Skeletal muscle satellite cell (primary cell): ENCODE data around the gene PTPRH.
"Not testable (repeated sequence)": the region's sequence is repeated elsewhere in the genome, so short reads cannot be mapped to it uniquely, and the experiment has no call there.

Experiments
- H3K27me3 ChIP-seq: 2 replicates; pipeline ENCODE4 v1.7.0; 2013; ENCODE audit warnings: low read length; ENCODE audit not compliant: control insufficient read depth, insufficient read depth
- H3K36me3 ChIP-seq: 2 replicates; pipeline ENCODE4 v1.7.0; 2013; ENCODE audit warnings: mild to moderate bottlenecking, control low read depth, low read length; ENCODE audit not compliant: insufficient read depth
- H3K4me1 ChIP-seq: 2 replicates; pipeline ENCODE4 v1.7.0; 2013; ENCODE audit warnings: low read length; ENCODE audit not compliant: control insufficient read depth, insufficient read depth
- H3K4me2 ChIP-seq: 2 replicates; pipeline ENCODE4 v1.7.0; 2013; ENCODE audit warnings: mild to moderate bottlenecking, low read length
- H3K4me3 ChIP-seq: 2 replicates; pipeline ENCODE4 v1.7.0; 2013; ENCODE audit warnings: low read length
- H3K9ac ChIP-seq: 2 replicates; pipeline ENCODE4 v1.7.0; 2013; ENCODE audit warnings: mild to moderate bottlenecking, low read depth, low read length, moderate library complexity
- H3K9me3 ChIP-seq: replicated peaks from 2 replicates; pipeline ENCODE4 v1.7.0; 2013; ENCODE audit warnings: mild to moderate bottlenecking, control low read depth, low read length

PTPRH gene

DNA sequence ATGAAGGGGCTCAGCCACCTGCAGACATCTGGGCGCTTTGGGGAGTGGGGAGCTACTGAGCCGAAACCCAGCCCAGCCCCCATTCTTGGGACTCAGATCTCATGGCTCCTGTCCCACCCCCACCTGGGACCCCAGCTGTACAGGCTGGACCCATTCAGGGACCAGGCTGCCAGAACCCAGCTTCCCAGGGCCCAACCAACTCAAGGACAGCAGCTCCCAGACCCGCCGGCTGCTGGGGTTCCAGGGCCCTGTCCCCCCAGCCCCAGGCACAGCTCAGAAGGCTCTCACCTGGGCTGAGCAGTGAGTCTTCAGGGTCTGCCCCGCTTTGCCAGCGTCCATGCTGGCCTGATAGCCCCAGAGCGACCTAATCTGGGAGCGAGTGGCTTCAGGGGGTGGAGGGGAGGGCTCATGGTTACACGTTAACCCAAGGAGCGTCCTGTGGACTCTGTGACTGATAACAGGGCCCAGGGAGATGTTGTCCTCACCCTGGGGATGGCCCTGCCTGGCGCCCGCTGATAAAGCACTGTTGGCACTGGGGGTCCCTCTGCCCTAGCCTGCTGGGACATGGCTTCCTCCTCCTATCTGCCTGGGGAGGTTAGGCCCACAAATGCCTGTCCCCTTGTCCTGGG lies 19.2 kb upstream of the PTPRH start, which contains the start of gene TMEM86B:
Gene TMEM86B, minus strand, starts transcription at position 361 of the 629 bp plus-strand sequence. Its CDS starts 22 bp downstream, at position 339.
- H3K36me3 ChIP-seq: peaks cover 56% of the 10 kb centered on the region
- H3K4me1 ChIP-seq: no peaks in the 10 kb centered on the region
- H3K4me2 ChIP-seq: no peak within 1 kb of the TSS
- no peak within 1 kb of the TSS for H3K9ac ChIP-seq
- no peak within 1 kb of the TSS for H3K4me3 ChIP-seq
- H3K27me3 ChIP-seq: no peaks in the 10 kb centered on the region
- no peaks in the 10 kb centered on the region for H3K9me3 ChIP-seq

DNA sequence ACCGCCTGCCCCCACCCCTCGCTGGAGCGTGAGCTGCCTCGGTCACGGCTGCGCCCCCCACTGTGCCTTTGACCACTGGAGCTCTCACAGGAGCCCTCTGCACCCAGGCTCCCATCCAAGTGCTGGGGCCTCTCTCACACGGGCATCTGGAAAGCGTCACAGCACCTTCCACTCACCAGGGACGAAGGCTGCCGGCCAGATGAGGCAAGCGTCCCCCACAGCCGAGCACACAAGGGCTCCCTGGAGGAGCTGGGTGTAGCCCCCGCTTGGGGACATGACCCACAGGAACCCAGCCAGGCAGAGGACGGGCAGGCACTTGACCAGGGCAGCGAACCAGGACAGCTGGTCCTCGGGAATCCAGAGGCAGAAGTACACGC lies 18.7 kb upstream of the PTPRH start:
- H3K27me3 ChIP-seq: no peaks in the 10 kb centered on the region
- H3K4me2 ChIP-seq: no peak overlapping the region
- no peaks in the 10 kb centered on the region for H3K4me1 ChIP-seq
- no peak overlapping the region for H3K4me3 ChIP-seq
- H3K9me3 ChIP-seq: no peaks in the 10 kb centered on the region
- H3K36me3 ChIP-seq: peaks cover 52% of the 10 kb centered on the region
- no peak overlapping the region for H3K9ac ChIP-seq

DNA sequence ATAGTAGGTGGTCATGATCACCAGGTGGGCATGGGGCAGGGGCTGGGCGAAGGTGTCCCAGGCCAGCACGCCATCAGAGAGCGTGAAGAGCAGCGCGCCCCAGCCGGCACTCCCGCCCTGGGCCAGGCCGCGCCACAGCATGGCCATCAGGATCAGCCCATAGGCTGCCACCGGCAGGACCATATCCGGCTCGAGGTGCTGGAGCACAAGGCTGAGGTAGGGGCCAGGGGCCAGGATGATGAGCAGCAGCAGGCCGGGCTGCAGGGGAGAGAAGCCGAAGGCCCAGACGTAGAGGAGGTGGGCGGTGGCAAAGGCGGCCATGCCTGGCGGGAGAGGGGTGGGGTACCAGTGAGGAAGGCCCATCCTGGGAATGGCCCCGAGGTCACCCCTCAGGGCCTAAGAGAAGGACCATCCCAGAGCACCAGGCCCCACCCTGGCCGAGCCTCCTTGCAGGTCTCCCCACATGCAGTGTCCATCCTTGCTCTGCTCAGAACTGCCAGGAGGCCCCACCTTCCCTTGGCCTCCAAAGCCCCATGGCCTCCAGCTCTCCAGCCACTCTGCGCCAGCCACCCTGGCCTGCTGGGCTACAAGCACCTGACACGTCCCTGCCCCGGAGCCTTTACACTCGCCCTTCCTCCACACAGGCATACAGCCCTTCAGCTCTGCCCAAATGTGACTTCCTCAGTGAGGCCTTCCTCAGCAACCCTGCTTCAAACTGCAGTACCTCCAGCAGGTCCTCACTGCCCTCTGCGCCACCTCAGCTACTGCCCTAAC lies 18.1 kb upstream of the PTPRH start:
- H3K36me3 ChIP-seq: peaks cover 47% of the 10 kb centered on the region
- H3K4me3 ChIP-seq: no peak overlapping the region
- no peak overlapping the region for H3K9ac ChIP-seq
- no peaks in the 10 kb centered on the region for H3K9me3 ChIP-seq
- H3K4me2 ChIP-seq: no peak overlapping the region
- H3K4me1 ChIP-seq: no peaks in the 10 kb centered on the region
- no peaks in the 10 kb centered on the region for H3K27me3 ChIP-seq

DNA sequence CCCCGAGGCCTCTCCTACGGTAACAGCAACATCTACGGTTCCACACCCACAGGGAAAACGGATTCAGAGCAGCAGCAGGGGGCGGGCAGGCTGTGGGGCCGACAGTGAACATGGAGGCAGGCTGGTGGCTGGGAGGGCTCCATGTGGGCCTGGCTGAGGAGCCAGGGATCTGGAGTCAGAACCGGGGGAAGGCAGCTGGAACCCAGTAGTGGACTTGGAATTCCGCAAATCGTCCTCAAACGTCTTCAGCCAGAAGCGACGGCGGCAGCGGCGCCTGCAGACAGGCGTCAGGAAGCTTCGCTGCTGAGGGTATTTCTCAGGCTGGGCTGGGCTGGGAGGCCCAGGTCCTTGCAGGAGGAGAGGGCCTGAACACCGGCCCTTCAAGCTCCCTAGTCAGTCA lies 17.5 kb upstream of the PTPRH start:
- Histone ChIP-seq H3K4me3 (no peak overlapping the region), H3K36me3 (peaks cover 41% of the 10 kb centered on the region), H3K9me3 (no peaks in the 10 kb centered on the region), H3K4me2 (no peak overlapping the region), H3K9ac (no peak overlapping the region), H3K4me1 (no peaks in the 10 kb centered on the region), H3K27me3 (no peaks in the 10 kb centered on the region)

DNA sequence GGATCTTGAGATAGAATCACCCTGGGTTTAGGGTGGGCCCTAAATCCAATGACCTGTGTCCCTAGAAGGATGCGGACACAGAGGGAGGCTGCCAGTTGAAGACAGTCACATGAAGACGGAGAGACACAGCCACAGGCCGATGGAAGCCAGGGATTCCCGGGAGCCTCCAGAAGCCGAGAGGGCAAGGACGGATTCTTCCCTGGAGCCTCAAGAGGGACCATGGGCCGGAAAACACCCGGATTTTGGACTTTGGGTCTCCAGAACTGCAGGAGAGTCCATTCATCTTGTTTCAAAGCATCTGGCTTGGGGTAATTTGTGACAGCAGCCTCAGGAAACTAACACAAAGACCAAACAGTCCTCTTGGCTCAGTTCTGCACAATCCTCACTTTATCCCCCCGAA lies 17.0 kb upstream of the PTPRH start:
- Histone ChIP-seq H3K4me3 (no peak overlapping the region), H3K36me3 (peaks cover 36% of the 10 kb centered on the region), H3K4me1 (no peaks in the 10 kb centered on the region)

DNA sequence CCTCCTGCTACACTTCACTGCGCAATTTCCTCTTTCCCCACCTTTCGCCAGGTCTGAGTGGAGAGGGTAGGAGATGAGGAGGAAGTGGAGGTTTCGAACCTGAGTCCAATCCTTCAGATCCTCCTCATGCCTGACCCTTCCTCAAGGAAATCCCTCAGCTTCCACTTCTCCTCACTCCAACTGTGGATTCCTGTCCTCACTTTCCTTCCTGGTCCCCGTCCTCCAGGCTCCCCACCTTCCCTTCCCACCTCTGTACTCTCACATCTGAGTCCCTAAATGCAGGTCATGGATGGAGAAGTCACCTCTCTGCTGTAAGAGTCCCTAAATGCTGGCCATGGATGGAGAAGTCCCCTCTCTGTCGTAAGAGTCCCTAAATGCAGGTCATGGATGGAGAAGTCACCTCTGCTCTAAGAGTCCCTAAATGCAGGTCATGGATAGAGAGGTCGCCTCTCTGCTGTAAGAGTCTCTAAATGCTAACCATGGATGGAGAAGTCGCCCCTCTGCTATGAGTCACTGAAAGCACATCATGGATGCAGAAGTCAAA lies 16.2 kb upstream of the PTPRH start:
- H3K36me3 ChIP-seq: peaks cover 31% of the 10 kb centered on the region
- H3K4me3 ChIP-seq: no peak overlapping the region
- H3K4me2 ChIP-seq: no peak overlapping the region
- H3K9ac ChIP-seq: no peak overlapping the region
- no peaks in the 10 kb centered on the region for H3K9me3 ChIP-seq
- H3K4me1 ChIP-seq: no peaks in the 10 kb centered on the region
- no peaks in the 10 kb centered on the region for H3K27me3 ChIP-seq

More for the DNA sequence above, 17.0 kb upstream of the PTPRH start:
- Histone ChIP-seq H3K9ac (no peak overlapping the region), H3K4me2 (no peak overlapping the region), H3K9me3 (no peaks in the 10 kb centered on the region), H3K27me3 (no peaks in the 10 kb centered on the region)

DNA sequence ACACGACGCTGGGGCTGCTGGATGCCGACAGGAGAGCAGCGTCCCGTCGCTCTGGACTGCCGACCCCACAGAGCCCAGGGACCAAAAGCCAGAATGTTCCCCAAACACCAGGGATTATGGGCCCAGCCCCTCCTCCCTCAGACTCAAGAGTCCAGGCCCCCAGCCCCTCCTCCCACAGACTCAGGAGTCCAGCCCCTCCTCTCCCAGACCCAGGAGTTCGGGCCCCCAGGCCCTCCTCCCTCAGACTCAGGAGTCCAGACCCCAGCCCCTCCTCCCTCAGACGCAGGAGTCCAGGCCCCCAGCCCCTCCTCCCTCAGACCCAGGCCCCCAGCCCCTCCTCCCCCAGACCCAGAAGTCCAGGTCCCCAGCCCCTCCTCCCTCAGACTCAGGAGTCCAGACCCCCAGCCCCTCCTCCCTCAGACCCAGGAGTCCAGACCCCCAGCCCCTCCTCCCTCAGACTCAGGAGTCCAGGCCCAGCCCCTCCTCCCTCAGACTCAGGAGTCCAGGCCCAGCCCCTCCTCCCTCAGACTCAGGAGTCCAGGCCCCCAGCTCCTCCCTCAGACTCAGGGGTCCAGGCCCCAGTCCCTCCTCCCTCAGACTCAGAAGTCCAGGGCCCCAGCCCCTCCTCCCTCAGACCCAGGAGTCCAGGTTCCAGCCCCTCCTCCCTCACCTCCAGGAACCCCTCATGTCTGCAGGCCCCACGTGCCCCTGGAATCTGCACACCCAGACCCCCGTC lies 15.5 kb upstream of the PTPRH start:
- H3K27me3 ChIP-seq, H3K4me3 ChIP-seq, H3K4me1 ChIP-seq, H3K4me2 ChIP-seq, H3K9ac ChIP-seq, H3K9me3 ChIP-seq: not testable (repeated sequence)
- peaks cover 31% of the 10 kb centered on the region for H3K36me3 ChIP-seq

DNA sequence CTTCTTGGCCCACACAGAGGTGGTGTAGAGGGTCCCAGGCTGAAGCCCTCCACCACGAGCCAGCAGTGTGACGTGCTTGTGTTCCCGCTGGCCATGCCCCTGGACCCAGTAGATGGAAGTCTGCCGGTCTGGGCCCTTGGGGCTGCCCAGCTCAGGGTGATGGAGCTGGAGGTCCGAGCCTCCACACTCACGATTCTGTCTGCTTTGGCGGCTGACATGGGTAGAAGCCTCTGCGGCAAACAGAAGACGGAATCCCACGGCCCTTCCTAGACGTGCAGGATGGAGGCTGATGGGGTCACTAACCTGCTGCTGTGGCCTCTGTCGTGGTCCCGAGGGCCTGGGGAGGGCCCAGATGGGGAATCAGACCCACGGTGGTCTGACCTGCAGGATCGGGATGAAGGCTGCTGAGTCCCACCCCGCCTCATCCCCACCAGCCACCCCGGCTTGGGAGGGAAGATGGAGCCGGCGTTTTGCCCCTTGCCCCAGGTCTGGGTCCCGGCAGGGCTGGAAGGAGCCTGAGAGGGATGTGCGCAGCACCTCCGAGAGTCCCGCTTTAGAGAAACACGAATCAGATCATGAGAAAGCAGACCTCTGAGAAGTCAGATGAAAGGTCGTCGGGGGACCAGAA lies 14.9 kb upstream of the PTPRH start:
- Histone ChIP-seq H3K27me3 (no peaks in the 10 kb centered on the region), H3K9me3 (no peaks in the 10 kb centered on the region), H3K36me3 (peaks cover 27% of the 10 kb centered on the region), H3K9ac (no peak overlapping the region), H3K4me3 (no peak overlapping the region), H3K4me1 (no peaks in the 10 kb centered on the region), H3K4me2 (no peak overlapping the region)

DNA sequence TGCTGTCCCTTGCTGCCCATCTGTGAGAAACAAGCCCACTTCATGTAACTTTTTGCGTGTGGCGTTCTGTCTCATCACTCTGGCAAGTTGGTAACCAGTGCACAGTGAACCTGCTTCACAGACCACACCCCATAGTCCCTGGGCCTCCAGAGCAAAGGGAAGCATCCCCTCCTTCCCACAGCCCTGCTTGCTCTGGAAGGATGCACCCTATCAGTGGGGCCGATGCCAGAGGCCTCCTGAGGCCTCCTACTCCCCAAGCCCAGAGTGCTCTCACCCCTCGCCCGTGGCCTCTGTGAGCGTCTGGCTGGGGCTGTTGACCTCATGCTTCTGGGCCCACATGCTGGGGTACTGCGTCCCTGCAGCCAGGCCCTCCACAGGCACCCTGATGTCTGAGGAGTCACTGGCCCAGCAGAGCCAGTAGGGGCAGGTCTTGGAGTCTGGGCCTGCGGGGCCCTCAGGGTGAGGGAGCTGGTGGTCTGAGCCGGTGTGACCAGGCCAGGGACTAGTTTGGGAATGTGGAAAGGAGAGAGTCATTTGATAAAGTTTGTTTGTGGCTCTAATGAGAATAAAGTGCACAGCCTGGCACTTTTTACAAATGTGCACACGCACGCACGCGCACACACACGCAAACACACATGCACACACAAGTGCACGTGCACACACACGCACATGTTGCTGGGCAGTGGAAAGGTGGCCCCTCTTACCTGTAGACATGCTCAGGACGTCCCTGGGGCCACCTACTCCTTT lies 14.2 kb upstream of the PTPRH start:
- H3K4me1 ChIP-seq: no peaks in the 10 kb centered on the region
- no peak overlapping the region for H3K4me3 ChIP-seq
- no peak overlapping the region for H3K9ac ChIP-seq
- H3K36me3 ChIP-seq: peaks cover 21% of the 10 kb centered on the region
- H3K9me3 ChIP-seq: no peaks in the 10 kb centered on the region
- H3K27me3 ChIP-seq: no peaks in the 10 kb centered on the region
- no peak overlapping the region for H3K4me2 ChIP-seq

DNA sequence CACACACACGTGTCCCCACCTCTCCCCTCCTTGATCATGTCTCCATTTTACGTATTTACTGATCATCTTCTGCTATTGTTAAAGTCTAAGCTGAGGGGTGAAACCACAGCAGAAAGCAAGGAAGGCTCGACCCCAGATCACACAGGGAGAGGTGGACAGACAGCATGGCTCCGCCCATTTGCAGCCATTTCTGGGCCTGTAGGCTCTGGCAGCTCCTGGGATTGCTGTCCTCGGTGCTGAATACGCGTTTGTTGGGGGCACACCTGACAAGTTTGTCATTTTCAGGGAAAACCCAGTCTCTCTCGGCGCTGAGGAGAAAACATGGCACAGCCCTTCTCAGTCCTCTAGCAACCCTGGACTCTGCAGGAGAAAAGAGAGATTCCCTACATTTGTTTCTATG lies 11.2 kb upstream of the PTPRH start:
- Histone ChIP-seq H3K9me3 (no peaks in the 10 kb centered on the region), H3K36me3 (peaks cover 3% of the 10 kb centered on the region), H3K4me2 (no peak overlapping the region), H3K4me1 (peaks cover 8% of the 10 kb centered on the region), H3K9ac (no peak overlapping the region), H3K4me3 (no peak overlapping the region), H3K27me3 (no peaks in the 10 kb centered on the region)
